A673 (cell line): ENCODE data around the gene KIFC3. TPM values are rescaled to one million over a fixed set of nuclear protein-coding genes. Genes with fewer than 3 reads are reported as not detected.

ENCODE experiments used
- BruUV-seq: library from RNA; stranded (reverse); fragments of 400-500 nt; replicated peaks from 2 replicates; lab custom pipeline; 2021; lab: Mats Ljungman, UMichigan
- CTCF ChIA-PET: fragments of 300-600 bp; sonication (Branson Sonifier 250); formaldehyde crosslinking; loops from one replicate; lab custom pipeline; 2022; ENCODE audit warnings: antibody characterized with exemption; lab: Charles Lee
- POLR2A ChIA-PET: fragments of 300-600 bp; sonication (Branson Sonifier 250); formaldehyde crosslinking; loops from one replicate; lab custom pipeline; 2022; ENCODE audit warnings: antibody characterized with exemption; ENCODE audit not compliant: low non-redundant PET; lab: Charles Lee
- DNase-seq: peaks from one replicate; pipeline ENCODE4 v3.0.0-alpha.2; 2015; ENCODE audit warnings: low spot score
- H3K27ac ChIP-seq: fragments of 200-600 bp; sonication (generic); 2 replicates; pipeline ENCODE4 v1.5.1; 2016; ENCODE audit warnings: mixed run types, low read depth, mild to moderate bottlenecking, mixed read lengths, antibody characterized with exemption, low read length; ENCODE audit not compliant: poor library complexity, severe bottlenecking
- H3K27me3 ChIP-seq: fragments of 200-600 bp; sonication (generic); replicated peaks from 2 replicates; pipeline ENCODE4 v1.6.1; 2017; ENCODE audit warnings: mixed run types, low read depth, mild to moderate bottlenecking, mixed read lengths, antibody characterized with exemption, low read length; ENCODE audit not compliant: insufficient read depth, poor library complexity
- H3K36me3 ChIP-seq: fragments of 200-600 bp; sonication (generic); 2 replicates; pipeline ENCODE4 v1.6.1; 2016; ENCODE audit warnings: mixed run types, mild to moderate bottlenecking, mixed read lengths, antibody characterized with exemption, low read length; ENCODE audit not compliant: insufficient read depth, poor library complexity, severe bottlenecking
- H3K4me1 ChIP-seq: fragments of 200-600 bp; sonication (generic); 2 replicates; pipeline ENCODE4 v1.6.1; 2017; ENCODE audit warnings: mixed run types, mild to moderate bottlenecking, mixed read lengths, antibody characterized with exemption, low read length; ENCODE audit not compliant: insufficient read depth, poor library complexity, severe bottlenecking
- H3K4me3 ChIP-seq: fragments of 200-600 bp; sonication (generic); 2 replicates; pipeline ENCODE4 v1.5.1; 2016; ENCODE audit warnings: low read depth, mixed run types, mild to moderate bottlenecking, mixed read lengths, low read length; ENCODE audit not compliant: poor library complexity, severe bottlenecking
- H3K9me3 ChIP-seq: fragments of 200-600 bp; sonication (generic); 2 replicates; pipeline ENCODE4 v1.6.1; 2016; ENCODE audit warnings: mixed run types, low read depth, mild to moderate bottlenecking, mixed read lengths, antibody characterized with exemption, low read length; ENCODE audit not compliant: poor library complexity, severe bottlenecking
- EZH2 ChIP-seq: fragments of 200-600 bp; sonication (generic); IDR thresholded peaks from 2 replicates; pipeline ENCODE4 v1.6.1; 2017; ENCODE audit warnings: borderline replicate concordance, low read depth, mild to moderate bottlenecking, mixed read lengths, antibody characterized with exemption, low read length; ENCODE audit not compliant: poor library complexity, severe bottlenecking
- intact Hi-C: fragments of 100-400 bp; cut with micrococcal nuclease; formaldehyde crosslinking; loops from one replicate; pipeline ENCODE4 v1.10.0; 2022; ENCODE audit not compliant: unreplicated experiment
- total RNA-seq: library from RNA; stranded (reverse); gene quantifications from 2 replicates; pipeline ENCODE4 v1.2.3, GENCODE V29; 2021
- TF ChIP-seq, protein P1 (sequence below): fragments of 300-800, 200-600 bp; sonication (generic); conservative IDR thresholded peaks from 2 replicates; pipeline ENCODE4 v1.5.1; 2017; ENCODE audit warnings: low read depth, mild to moderate bottlenecking, antibody characterized with exemption, low read length, moderate library complexity, mixed read lengths

The KIFC3 gene
- total RNA-seq, 1 experiment from 2014 or later: 198 TPM

GRCh38 chr16:57801098-57801808 is 1.0 kb downstream of the KIFC3 start:
- H3K27ac ChIP-seq: peak overlapping the region; percentile 94
- peak overlapping the region; percentile 68 for H3K4me3 ChIP-seq
- peaks cover 20% of the 10 kb centered on the region for H3K36me3 ChIP-seq
- ChIA-PET CTCF (no interaction called here), POLR2A (no interaction called here)
- intact Hi-C loops: no loop called here
- TSS peak; percentile 49 for BruUV-seq
- no peak for TF ChIP-seq EZH2
- TF ChIP-seq, protein P1, sequence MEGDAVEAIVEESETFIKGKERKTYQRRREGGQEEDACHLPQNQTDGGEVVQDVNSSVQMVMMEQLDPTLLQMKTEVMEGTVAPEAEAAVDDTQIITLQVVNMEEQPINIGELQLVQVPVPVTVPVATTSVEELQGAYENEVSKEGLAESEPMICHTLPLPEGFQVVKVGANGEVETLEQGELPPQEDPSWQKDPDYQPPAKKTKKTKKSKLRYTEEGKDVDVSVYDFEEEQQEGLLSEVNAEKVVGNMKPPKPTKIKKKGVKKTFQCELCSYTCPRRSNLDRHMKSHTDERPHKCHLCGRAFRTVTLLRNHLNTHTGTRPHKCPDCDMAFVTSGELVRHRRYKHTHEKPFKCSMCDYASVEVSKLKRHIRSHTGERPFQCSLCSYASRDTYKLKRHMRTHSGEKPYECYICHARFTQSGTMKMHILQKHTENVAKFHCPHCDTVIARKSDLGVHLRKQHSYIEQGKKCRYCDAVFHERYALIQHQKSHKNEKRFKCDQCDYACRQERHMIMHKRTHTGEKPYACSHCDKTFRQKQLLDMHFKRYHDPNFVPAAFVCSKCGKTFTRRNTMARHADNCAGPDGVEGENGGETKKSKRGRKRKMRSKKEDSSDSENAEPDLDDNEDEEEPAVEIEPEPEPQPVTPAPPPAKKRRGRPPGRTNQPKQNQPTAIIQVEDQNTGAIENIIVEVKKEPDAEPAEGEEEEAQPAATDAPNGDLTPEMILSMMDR: no peak
- H3K4me1 ChIP-seq: peaks cover 64% of the 10 kb centered on the region
- no peaks in the 10 kb centered on the region for H3K9me3 ChIP-seq
- no peaks in the 10 kb centered on the region for H3K27me3 ChIP-seq
- no peak for DNase-seq

- no TSS peak for BruUV-seq
- CTCF ChIA-PET: no interaction called here
- intact Hi-C loops: no loop called here
- Histone ChIP-seq H3K9me3 (no peaks in the 10 kb centered on the region), H3K27me3 (no peaks in the 10 kb centered on the region), H3K27ac (peak overlapping the region; percentile 94), H3K4me3 (peak overlapping the region; percentile 68), H3K36me3 (peaks cover 27% of the 10 kb centered on the region), H3K4me1 (peaks cover 66% of the 10 kb centered on the region)
- DNase-seq: no peak
- POLR2A ChIA-PET: interaction anchor here (0.8 kb wide), 1 partner anchor 36 kb away, joined by 3 read pairs; no protein-coding TSS in a partner anchor
- TF ChIP-seq, protein P1: no peak
- no peak for TF ChIP-seq EZH2
Measured at GRCh38 chr16:57800200-57801097, 1.8 kb downstream of the KIFC3 start.

DNA sequence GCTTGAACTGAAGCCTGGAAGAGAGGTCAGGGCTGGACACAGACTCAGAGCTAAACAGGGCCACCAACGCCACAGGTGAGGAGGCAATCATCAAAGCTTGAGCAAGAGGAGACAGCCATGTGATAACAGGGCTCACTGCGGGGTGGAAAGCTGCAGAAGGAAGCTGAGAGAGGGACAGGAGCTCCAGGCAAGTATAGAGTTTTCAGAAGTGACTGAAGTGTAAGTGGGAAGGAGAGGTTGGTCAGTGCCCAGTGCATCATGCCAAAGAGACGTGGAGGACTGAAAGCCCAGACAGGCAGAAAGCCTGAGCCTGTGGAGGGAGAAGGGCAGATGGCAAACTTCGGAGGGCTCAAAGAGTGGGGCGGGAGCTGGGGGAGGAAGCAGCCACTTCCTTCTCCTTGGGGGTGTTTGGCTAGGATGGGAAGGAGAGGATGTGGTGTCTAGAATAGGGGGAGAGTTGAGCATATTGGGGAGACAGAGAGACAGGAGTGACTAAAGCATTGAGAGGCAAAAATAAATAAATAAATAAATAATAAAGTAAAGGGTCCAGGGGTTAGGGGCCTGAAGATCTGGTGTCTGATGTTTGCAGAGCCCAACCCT is 2.6 kb downstream of the KIFC3 start:
- Histone ChIP-seq H3K9me3 (no peaks in the 10 kb centered on the region), H3K4me3 (peak overlapping the region; percentile 68), H3K36me3 (peaks cover 32% of the 10 kb centered on the region), H3K27me3 (no peaks in the 10 kb centered on the region), H3K27ac (peak overlapping the region; percentile 94), H3K4me1 (peaks cover 66% of the 10 kb centered on the region)
- BruUV-seq: no TSS peak
- ChIA-PET POLR2A (interaction anchor here (0.8 kb wide), 1 partner anchor 35 kb away, joined by 3 read pairs; no protein-coding TSS in a partner anchor), CTCF (no interaction called here)
- peak; percentile 58 for DNase-seq
- intact Hi-C loops: loop anchor here (5.0 kb wide), 2 partner anchors 63 to 203 kb away; partner anchors contain the start of genes USB1 and ZNF319
- TF ChIP-seq, protein P1: no peak
- TF ChIP-seq EZH2: no peak
